AG04449 (cell line): Measurements from ENCODE around the gene MAP3K5.

Experiments
- CTCF ChIA-PET: fragments of 350-600 bp; formaldehyde crosslinking; extraction: SDS; loops from one replicate; lab custom pipeline; 2021; ENCODE audit warnings: antibody characterized with exemption; lab: Yijun Ruan, JAX
- POLR2A ChIA-PET: fragments of 400-600, 350-600 bp; formaldehyde crosslinking; extraction: SDS; loops from one replicate; lab custom pipeline; 2020; ENCODE audit warnings: antibody characterized with exemption, inconsistent platforms; lab: Yijun Ruan, JAX
- DNase-seq: peaks from one replicate; pipeline ENCODE4 v3.0.0-alpha.2; 2010; ENCODE audit warnings: low read depth, low spot score
- H3K4me3 ChIP-seq: 2 replicates; pipeline ENCODE4 v1.5.1; 2011; ENCODE audit warnings: low read depth, mild to moderate bottlenecking, control low read depth, low read length
- TF ChIP-seq, protein P1 (sequence below): IDR thresholded peaks from one replicate; pipeline ENCODE4 v1.5.1; 2011; ENCODE audit warnings: mild to moderate bottlenecking, moderate library complexity, low read length, control low read depth, inconsistent platforms; ENCODE audit not compliant: insufficient read depth; ENCODE audit errors: missing control alignments

Gene MAP3K5

DNA sequence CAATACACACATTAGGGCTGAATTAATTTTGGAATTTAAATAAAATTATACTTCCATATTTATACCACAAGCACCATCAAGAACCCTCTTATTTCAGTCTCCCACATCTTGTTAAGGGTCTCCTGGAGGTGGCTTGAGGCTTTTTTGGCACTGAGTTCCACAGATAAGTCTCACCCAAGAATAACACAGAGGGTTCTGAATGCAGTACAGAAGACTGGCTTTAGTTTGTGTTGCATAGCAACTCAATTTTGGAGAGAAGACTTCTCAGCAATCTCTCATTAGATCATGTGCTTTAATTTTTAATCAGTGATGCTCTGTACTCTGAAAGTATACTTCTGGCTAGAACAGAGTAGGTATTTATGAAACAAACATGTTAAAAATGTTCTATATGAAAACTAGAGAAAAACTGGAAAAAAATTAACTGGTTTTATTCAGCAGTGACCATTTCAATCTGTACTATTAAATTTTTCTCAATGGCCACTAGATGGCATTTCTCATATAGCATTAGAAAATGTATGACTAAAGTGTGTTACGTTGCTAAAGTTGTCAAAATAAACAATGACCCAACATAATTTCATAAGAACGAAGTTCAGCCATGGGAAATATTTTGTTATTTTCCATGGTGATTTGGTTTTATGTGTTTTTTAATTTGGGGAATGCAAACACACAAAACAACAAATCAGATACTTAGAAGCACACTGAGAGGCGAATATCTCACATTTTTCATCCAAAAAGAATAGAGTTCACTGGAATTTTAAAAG lies 209.4 kb downstream of the MAP3K5 start:
- ChIA-PET CTCF (interaction anchor here (0.9 to 10.9 kb wide), 8 partner anchors 9 to 206 kb away, joined by 3 to 146 read pairs (median 4); partner anchors contain the start of gene MAP3K5), POLR2A (no interaction called here)

DNA sequence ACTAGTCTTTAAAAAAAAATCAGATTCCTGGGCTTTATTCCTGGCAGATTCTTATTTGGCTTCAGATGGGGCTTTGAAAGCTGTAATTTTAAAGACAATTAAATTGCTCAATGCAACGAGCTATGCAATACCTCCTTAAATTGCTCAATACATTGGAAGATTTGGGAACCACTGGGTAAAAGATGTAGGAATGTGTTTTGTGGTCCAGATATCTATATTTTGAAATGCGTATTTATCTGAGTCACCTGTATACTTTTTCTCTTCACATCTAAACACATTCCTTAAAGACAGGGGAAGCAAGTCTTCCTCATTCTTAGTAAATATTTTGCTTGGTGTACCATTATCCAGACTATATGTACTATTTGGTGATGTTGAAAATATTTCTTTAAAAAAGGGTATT lies 212.5 kb downstream of the MAP3K5 start:
- H3K4me3 ChIP-seq: no peak overlapping the region
- TF ChIP-seq, protein P1, sequence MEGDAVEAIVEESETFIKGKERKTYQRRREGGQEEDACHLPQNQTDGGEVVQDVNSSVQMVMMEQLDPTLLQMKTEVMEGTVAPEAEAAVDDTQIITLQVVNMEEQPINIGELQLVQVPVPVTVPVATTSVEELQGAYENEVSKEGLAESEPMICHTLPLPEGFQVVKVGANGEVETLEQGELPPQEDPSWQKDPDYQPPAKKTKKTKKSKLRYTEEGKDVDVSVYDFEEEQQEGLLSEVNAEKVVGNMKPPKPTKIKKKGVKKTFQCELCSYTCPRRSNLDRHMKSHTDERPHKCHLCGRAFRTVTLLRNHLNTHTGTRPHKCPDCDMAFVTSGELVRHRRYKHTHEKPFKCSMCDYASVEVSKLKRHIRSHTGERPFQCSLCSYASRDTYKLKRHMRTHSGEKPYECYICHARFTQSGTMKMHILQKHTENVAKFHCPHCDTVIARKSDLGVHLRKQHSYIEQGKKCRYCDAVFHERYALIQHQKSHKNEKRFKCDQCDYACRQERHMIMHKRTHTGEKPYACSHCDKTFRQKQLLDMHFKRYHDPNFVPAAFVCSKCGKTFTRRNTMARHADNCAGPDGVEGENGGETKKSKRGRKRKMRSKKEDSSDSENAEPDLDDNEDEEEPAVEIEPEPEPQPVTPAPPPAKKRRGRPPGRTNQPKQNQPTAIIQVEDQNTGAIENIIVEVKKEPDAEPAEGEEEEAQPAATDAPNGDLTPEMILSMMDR: no peak
- ChIA-PET POLR2A (no interaction called here), CTCF (interaction anchor here (0.7 to 10.9 kb wide), 3 partner anchors 15 to 209 kb away, joined by 3 to 146 read pairs (median 32); partner anchors contain the start of gene MAP3K5)
- DNase-seq: no peak

More for the DNA sequence above, 209.4 kb downstream of the MAP3K5 start:
- H3K4me3 ChIP-seq: no peak overlapping the region
- DNase-seq: peak; percentile 63
- TF ChIP-seq, protein P1: peak; percentile 19

DNA sequence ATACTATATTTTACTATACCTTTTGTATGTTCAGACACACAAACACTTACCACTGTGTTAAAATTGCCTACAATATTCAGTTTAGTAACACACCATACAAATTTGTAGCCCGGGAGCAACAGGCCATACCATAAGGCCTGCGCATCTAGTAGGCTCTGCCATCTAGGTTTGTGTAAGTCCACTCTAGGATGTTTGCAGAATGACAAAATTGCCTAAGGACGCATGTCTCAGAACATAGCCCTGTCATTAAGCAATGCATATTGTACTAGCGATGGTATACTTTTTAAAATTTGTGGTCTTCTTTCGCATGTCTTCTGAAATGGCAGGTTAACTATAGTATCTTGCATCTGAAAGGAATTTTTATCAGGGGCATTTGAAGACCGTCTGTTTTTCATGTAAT lies 215.5 kb downstream of the MAP3K5 start:
- ChIA-PET POLR2A (no interaction called here), CTCF (no interaction called here)
- no peak overlapping the region for H3K4me3 ChIP-seq
- no peak for DNase-seq
- TF ChIP-seq, protein P1: no peak

DNA sequence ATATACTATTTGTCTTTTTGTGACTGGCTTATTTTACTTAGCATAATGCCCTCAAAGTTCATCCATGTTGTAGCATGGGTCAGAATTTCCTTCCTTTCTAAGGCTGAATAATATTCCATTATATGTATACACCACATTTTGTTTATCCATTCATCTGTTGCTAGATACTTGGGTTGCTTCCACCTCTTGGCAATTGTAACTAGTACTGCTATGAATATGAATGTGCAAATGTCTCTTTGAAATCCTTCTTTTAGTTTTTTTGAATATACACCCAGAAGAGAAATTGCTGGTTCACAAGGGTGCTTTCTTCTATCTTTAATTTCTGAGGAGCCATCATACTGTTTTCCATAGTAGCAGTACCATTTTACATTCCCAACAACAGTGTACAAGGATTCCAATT lies 220.8 kb downstream of the MAP3K5 start:
- H3K4me3 ChIP-seq: no peak overlapping the region
- TF ChIP-seq, protein P1: no peak
- ChIA-PET POLR2A (no interaction called here), CTCF (no interaction called here)
- no peak for DNase-seq

DNA sequence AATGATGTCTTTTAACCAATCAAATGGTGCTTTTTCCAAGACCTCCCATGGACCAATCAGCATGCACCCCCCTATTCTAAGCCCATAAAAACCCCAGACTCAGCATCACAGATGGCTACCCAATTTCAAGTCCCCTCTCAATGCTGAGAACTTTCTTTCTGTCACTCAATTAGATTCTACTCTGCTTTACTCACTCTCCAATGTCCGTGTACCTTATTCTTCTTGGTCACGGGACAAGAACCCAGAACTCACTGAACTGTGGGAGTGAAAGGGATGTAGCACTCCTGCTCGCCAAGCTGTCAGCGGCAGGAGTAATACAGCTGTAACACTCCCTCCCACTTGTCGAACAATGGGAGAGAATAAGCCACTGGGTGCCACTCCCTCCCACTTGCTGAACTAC lies 221.2 kb downstream of the MAP3K5 start:
- POLR2A ChIA-PET: no interaction called here
- DNase-seq: no peak
- TF ChIP-seq, protein P1: no peak
- CTCF ChIA-PET: no interaction called here
- no peak overlapping the region for H3K4me3 ChIP-seq

DNA sequence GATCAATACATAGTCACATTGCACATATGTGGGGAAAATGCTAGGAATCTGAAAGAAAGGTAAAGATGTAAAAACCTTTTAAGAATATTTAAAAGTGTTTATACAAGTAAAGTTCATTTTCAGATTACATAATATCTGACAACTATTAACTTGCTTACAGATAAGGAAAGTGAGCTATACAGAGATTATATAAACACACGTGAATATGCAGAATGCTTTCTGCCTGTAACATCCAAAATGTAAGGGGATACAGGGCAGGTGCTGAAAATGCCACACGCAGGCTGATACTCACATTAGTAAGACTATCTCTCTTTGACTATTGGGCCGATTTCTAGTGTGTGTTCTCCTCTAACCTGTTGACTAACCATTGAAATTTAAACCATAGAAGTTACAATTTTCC lies 224.1 kb downstream of the MAP3K5 start:
- ChIA-PET CTCF (no interaction called here), POLR2A (no interaction called here)
- no peak for DNase-seq
- H3K4me3 ChIP-seq: no peak overlapping the region
- TF ChIP-seq, protein P1: no peak
